Measurements from ENCODE around the gene ICE1. TPM values are rescaled to one million over a fixed set of nuclear protein-coding genes. Genes with fewer than 3 reads are reported as not detected.

The ICE1 gene
- total and polyA plus RNA-seq, 9 of the 15 experiments (the other 6 are each of a cell fraction or from before 2014, with no cell fraction given), result 4.9 to 47.4 (median 28.2) TPM

DNA sequence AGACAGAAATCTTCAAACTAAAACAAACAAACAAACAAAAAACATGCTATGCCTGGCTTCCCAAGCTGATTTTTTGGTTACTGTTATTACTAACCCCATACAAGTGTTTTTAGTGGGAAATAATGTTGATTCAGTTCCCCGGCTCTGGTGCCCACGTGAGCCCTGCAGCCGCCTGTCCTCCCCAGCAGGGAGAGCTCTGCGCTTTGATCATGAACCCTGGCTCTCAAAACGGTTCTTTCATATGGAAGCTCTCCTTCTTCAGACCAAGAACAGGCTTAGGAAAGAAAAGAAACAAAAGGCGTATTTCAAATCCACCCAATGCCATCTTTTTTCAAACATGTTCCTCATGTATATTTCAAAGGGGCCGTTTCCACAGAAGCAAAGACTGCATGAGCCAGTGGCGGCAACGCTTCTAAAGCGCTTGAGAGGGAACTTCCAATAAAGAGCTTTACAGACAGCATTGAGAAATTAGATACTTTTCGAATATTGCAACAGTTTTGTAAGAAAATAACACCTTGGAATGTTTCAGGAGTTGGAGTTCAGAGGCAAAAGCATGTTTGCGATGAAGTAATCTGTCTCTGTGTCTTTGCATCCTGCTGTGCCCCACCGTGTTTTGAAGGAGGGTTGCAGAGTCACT, 74.8 kb downstream of the ICE1 start:
- ChIA-PET CTCF (ENCODE audit: low intra/inter-chr PET ratio) (interaction anchor here (0.6 kb wide), 1 partner anchor 200 kb away, joined by 7 read pairs; no protein-coding TSS in a partner anchor), POLR2A (interaction anchor here (0.6 kb wide), 1 partner anchor 185 kb away, joined by 3 read pairs; no protein-coding TSS in a partner anchor)
- Histone ChIP-seq H3K9me3 (replicated peaks; ENCODE audit: control insufficient read depth, insufficient read depth, low read depth, low read length) (no peaks in the 10 kb centered on the region), H3K4me2 (ENCODE audit: insufficient read depth, low read length) (no peak overlapping the region), H3K4me3 (no peak overlapping the region), H3K4me1 (replicated peaks in 1 of 2; ENCODE audit: control insufficient read depth in 2 of 2, insufficient read depth in 2 of 2, low read length in 2 of 2) (peaks cover 3 to 9% of the 10 kb centered on the region in 2 experiments; a peak in 3 of 5 replicates), H4K20me1 (replicated peaks; ENCODE audit: control insufficient read depth, insufficient read depth, low read length) (no peaks in the 10 kb centered on the region; the same call in 1 of the 2 replicates), H3K27ac (ENCODE audit: extremely low read depth, low read depth, low read length) (no peak overlapping the region), H2AFZ (ENCODE audit: low read depth, low read length) (no peak overlapping the region), H3K79me2 (ENCODE audit: control insufficient read depth, insufficient read depth, low read length) (no peaks in the 10 kb centered on the region), H3K9me1 (ENCODE audit: control insufficient read depth, insufficient read depth, low read length) (no peaks in the 10 kb centered on the region), H3K36me3 (ENCODE audit: control insufficient read depth, insufficient read depth, low read length) (no peaks in the 10 kb centered on the region), H3K27me3 (ENCODE audit: control insufficient read depth in 2 of 2, insufficient read depth in 2 of 2, low read length in 2 of 2) (peaks cover 8 to 22% of the 10 kb centered on the region in 2 experiments; a peak in 3 of 5 replicates), H3K9ac (ENCODE audit: insufficient read depth in 1 of 2, low read depth in 2 of 2, low read length in 2 of 2) (no peak overlapping the region)
- WGBS (ENCODE audit: insufficient coverage, low coverage, missing lambda C conversion rate), result 19% methylated on average over 13 of the region's 13 CpGs
- intact Hi-C loops (cut with micrococcal nuclease), result loop anchor here (1.0 kb wide), 1 partner anchor 202 kb away; no protein-coding TSS in a partner anchor
- in situ Hi-C loops (cut with MboI), result loop anchor here (25.0 kb wide), 1 partner anchor 1240 kb away; no protein-coding TSS in a partner anchor
- ATAC-seq, result peak; percentile 60
- peak; percentile 44 for FAIRE-seq
- BruUV-seq (replicated peaks), result no TSS peak
- DNase-seq (ENCODE audit: extremely low read depth in 1 of 4, low spot score in 3 of 4), result peak; percentile 48 to 65 (median 58)
- TF ChIP-seq, protein P1, sequence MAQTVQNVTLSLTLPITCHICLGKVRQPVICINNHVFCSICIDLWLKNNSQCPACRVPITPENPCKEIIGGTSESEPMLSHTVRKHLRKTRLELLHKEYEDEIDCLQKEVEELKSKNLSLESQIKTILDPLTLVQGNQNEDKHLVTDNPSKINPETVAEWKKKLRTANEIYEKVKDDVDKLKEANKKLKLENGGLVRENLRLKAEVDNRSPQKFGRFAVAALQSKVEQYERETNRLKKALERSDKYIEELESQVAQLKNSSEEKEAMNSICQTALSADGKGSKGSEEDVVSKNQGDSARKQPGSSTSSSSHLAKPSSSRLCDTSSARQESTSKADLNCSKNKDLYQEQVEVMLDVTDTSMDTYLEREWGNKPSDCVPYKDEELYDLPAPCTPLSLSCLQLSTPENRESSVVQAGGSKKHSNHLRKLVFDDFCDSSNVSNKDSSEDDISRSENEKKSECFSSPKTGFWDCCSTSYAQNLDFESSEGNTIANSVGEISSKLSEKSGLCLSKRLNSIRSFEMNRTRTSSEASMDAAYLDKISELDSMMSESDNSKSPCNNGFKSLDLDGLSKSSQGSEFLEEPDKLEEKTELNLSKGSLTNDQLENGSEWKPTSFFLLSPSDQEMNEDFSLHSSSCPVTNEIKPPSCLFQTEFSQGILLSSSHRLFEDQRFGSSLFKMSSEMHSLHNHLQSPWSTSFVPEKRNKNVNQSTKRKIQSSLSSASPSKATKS (CRISPR knock-in tag; IDR thresholded peaks at IDR 0.05), result no peak
- TF ChIP-seq PATZ1 (CRISPR knock-in tag; IDR thresholded peaks at IDR 0.05; ENCODE audit: borderline replicate concordance) (no peak), KDM5B (IDR thresholded peaks at IDR 0.05; ENCODE audit: insufficient replicate concordance, low read depth, low read length) (no peak), JUND (IDR thresholded peaks at IDR 0.05; ENCODE audit: borderline replicate concordance, low read depth, low read length) (0 out of 2 replicates have a peak, but pooled peaks have one; percentile 34), JUND (tag; IDR thresholded peaks at IDR 0.05; ENCODE audit: borderline replicate concordance, low read depth, low read length) (no peak), MCM5 (IDR thresholded peaks at IDR 0.05; ENCODE audit: low read depth) (no peak), MCM2 (IDR thresholded peaks at IDR 0.05; ENCODE audit: low read depth) (no peak), NCOA2 (IDR thresholded peaks at IDR 0.05; ENCODE audit: partially characterized antibody in 2 of 2) (no peak), MITF (IDR thresholded peaks at IDR 0.05) (peak; percentile 50; the same call in 1 of the 2 replicates), DNMT1 (IDR thresholded peaks at IDR 0.05) (no peak), BHLHE40 (IDR thresholded peaks at IDR 0.05; ENCODE audit: low read length) (peak; percentile 62)
- TF ChIP-seq, protein P2, sequence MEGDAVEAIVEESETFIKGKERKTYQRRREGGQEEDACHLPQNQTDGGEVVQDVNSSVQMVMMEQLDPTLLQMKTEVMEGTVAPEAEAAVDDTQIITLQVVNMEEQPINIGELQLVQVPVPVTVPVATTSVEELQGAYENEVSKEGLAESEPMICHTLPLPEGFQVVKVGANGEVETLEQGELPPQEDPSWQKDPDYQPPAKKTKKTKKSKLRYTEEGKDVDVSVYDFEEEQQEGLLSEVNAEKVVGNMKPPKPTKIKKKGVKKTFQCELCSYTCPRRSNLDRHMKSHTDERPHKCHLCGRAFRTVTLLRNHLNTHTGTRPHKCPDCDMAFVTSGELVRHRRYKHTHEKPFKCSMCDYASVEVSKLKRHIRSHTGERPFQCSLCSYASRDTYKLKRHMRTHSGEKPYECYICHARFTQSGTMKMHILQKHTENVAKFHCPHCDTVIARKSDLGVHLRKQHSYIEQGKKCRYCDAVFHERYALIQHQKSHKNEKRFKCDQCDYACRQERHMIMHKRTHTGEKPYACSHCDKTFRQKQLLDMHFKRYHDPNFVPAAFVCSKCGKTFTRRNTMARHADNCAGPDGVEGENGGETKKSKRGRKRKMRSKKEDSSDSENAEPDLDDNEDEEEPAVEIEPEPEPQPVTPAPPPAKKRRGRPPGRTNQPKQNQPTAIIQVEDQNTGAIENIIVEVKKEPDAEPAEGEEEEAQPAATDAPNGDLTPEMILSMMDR (IDR thresholded peaks at IDR 0.05 in 2 of 3, conservative IDR thresholded peaks at IDR 0.05 in 1 of 3; ENCODE audit: insufficient read depth in 2 of 3, low read depth in 1 of 3, low read length in 3 of 3), result peak; percentile 75 to 88 (median 87)

Data from K562 (cell line).